ENCODE measurements around the gene SHC3.

- TF ChIP-seq CTCF (conservative IDR thresholded peaks at IDR 0.05; ENCODE audit: low read depth, low read length), result no peak
- TF ChIP-seq EZH2phosphoT487 (IDR thresholded peaks at IDR 0.05; ENCODE audit: borderline replicate concordance, low read length), result no peak
- TF ChIP-seq EZH2 (IDR thresholded peaks at IDR 0.05; ENCODE audit: low read length, unreplicated experiment), result no peak
These were observed 213.1 kb downstream of the SHC3 start for GRCh38 chr9:88965473-88965872.
